GM12892 (cell line): Measurements from ENCODE around the gene RRP1B.

ENCODE experiments used
- DNase-seq: peaks from one replicate; pipeline ENCODE4 v3.0.0; 2011; ENCODE audit not compliant: insufficient read length
- FAIRE-seq: peaks from 2 replicates; lab custom pipeline; 2011; peaks lifted over from hg19 to GRCh38; lab: Jason Lieb, UNC
- POLR2A ChIP-seq: IDR thresholded peaks from 2 replicates; pipeline ENCODE4 v1.6.1; 2011; ENCODE audit warnings: low read depth, low read length, control low read depth
- POLR2AphosphoS5 ChIP-seq: IDR thresholded peaks from 2 replicates; pipeline ENCODE4 v1.6.1; 2011; ENCODE audit warnings: low read depth, low read length, control low read depth
- TAF1 ChIP-seq: IDR thresholded peaks from 2 replicates; pipeline ENCODE4 v1.6.1; 2011; ENCODE audit warnings: low read depth, mild to moderate bottlenecking, control low read depth, low read length, borderline replicate concordance

The RRP1B gene

GRCh38 chr21:43681650-43682049, 22.3 kb downstream of the RRP1B start:
- no peak for FAIRE-seq

GRCh38 chr21:43684424-43684823, 25.1 kb downstream of the RRP1B start:
- TF ChIP-seq POLR2A (no peak), TAF1 (no peak), POLR2AphosphoS5 (no peak)
- no peak for FAIRE-seq
- no peak for DNase-seq

More at GRCh38 chr21:43681650-43682049, 22.3 kb downstream of the RRP1B start:
- no peak for DNase-seq
- no peak for TF ChIP-seq TAF1
- no peak for TF ChIP-seq POLR2A
- no peak for TF ChIP-seq POLR2AphosphoS5

- TF ChIP-seq TAF1 (no peak), POLR2A (no peak)
- FAIRE-seq (no peak), DNase-seq (no peak)
Observed at GRCh38 chr21:43686811-43687565, 27.6 kb downstream of the RRP1B start.

- DNase-seq = no peak
- FAIRE-seq = no peak
- TF ChIP-seq TAF1 (no peak), POLR2AphosphoS5 (no peak; the same call in 1 of the 2 replicates), POLR2A (no peak)
Observed at GRCh38 chr21:43687566-43688399, 28.4 kb downstream of the RRP1B start.

GRCh38 chr21:43688906-43689305, 29.5 kb downstream of the RRP1B start:
- no peak for DNase-seq
- no peak for FAIRE-seq
- TF ChIP-seq TAF1 (no peak), POLR2A (no peak)

GRCh38 chr21:43689556-43690337, 30.4 kb downstream of the RRP1B start:
- FAIRE-seq = no peak
- TF ChIP-seq POLR2AphosphoS5 (peak; percentile 41; the same call in 1 of the 2 replicates), TAF1 (no peak), POLR2A (0 out of 2 replicates have a peak, but pooled peaks have one; percentile 18)
- no peak for DNase-seq

GRCh38 chr21:43690346-43690745, 31.0 kb downstream of the RRP1B start:
- no peak for FAIRE-seq
- DNase-seq = no peak
- TF ChIP-seq POLR2AphosphoS5 (0 out of 2 replicates have a peak, but pooled peaks have one; percentile 32), POLR2A (no peak)

GRCh38 chr21:43691086-43691795, 31.9 kb downstream of the RRP1B start:
- TF ChIP-seq TAF1 = no peak
- TF ChIP-seq POLR2A = no peak
- TF ChIP-seq POLR2AphosphoS5 = no peak
- DNase-seq (no peak), FAIRE-seq (no peak)

- no peak for FAIRE-seq
- TF ChIP-seq POLR2AphosphoS5 (no peak), TAF1 (no peak), POLR2A (no peak)
- no peak for DNase-seq
Observed at GRCh38 chr21:43691801-43692200, 32.4 kb downstream of the RRP1B start.

- FAIRE-seq (no peak), DNase-seq (no peak)
- TF ChIP-seq POLR2A (no peak), POLR2AphosphoS5 (no peak), TAF1 (no peak)
Observed at GRCh38 chr21:43692949-43693348, 33.6 kb downstream of the RRP1B start.

- FAIRE-seq (no peak), DNase-seq (no peak)
- TF ChIP-seq POLR2AphosphoS5 = no peak
- no peak for TF ChIP-seq POLR2A
- TF ChIP-seq TAF1 = no peak
Observed at GRCh38 chr21:43693981-43694380, 34.6 kb downstream of the RRP1B start.
